ENCODE measurements around the gene KPNA2.

Gene KPNA2

GRCh38 chr17:68029512-68030215 lies 5.9 kb upstream of the KPNA2 start:
- Histone ChIP-seq H3K27ac (replicated peaks) (no peak overlapping the region), H3K27me3 (ENCODE audit: insufficient read depth, poor library complexity, severe bottlenecking) (no peaks in the 10 kb centered on the region), H3K4me3 (replicated peaks; ENCODE audit: insufficient read depth, low read length) (no peak overlapping the region)
- DNase-seq (ENCODE audit: low read depth in 1 of 2, low spot score in 1 of 2): no peak
- TF ChIP-seq GABPA (IDR thresholded peaks at IDR 0.05; ENCODE audit: low read depth) (no peak), SPI1 (IDR thresholded peaks at IDR 0.05; ENCODE audit: borderline replicate concordance, low read depth) (no peak), POLR2AphosphoS5 (IDR thresholded peaks at IDR 0.05; ENCODE audit: low read depth) (no peak), REST (IDR thresholded peaks at IDR 0.05; ENCODE audit: insufficient replicate concordance, low read depth) (no peak)
- TF ChIP-seq, protein P1, sequence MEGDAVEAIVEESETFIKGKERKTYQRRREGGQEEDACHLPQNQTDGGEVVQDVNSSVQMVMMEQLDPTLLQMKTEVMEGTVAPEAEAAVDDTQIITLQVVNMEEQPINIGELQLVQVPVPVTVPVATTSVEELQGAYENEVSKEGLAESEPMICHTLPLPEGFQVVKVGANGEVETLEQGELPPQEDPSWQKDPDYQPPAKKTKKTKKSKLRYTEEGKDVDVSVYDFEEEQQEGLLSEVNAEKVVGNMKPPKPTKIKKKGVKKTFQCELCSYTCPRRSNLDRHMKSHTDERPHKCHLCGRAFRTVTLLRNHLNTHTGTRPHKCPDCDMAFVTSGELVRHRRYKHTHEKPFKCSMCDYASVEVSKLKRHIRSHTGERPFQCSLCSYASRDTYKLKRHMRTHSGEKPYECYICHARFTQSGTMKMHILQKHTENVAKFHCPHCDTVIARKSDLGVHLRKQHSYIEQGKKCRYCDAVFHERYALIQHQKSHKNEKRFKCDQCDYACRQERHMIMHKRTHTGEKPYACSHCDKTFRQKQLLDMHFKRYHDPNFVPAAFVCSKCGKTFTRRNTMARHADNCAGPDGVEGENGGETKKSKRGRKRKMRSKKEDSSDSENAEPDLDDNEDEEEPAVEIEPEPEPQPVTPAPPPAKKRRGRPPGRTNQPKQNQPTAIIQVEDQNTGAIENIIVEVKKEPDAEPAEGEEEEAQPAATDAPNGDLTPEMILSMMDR (IDR thresholded peaks at IDR 0.05; ENCODE audit: insufficient read depth, low read length): no peak

DNA sequence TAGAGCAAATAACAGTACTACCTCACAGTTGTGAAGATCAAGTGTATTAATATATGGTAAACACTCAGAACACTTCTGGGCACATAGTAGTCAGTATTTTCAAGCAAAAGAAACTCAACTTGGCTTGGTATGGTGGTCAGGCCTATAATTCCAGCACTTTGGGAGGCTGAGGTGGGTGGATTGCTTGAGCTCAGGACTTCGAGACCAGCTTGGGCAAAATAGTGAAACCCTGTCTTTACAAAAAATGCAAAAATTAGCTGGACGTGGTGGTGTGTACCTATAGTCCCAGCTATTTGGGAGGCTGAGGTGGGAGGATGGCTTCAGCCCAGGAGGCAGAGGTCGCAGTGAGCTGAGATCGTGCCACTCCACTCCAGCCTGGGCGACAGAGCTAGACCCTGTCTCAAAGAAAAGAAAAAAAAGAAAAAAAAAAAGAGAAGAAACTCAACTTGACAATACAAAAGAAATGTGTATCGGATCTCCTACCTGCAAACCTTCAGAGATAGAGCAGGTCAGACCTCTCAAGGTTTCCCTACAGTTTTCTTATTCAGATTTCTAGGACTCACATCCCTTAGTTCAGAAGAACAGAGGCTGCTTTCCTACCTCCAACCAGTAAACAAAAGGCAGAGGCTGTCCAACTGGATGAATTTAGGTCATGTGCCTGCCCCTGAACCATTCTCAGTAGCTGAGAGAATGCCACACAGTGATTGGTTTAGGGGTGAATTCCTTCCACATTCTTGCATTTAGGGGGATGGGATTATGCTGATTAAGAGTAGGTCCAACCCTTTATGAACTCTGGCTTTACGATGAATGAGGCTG lies 1.7 kb upstream of the KPNA2 start:
- H3K27ac ChIP-seq (replicated peaks): no peak overlapping the region
- DNase-seq (ENCODE audit: low read depth in 1 of 2, low spot score in 1 of 2): no peak
- no peak overlapping the region for H3K4me3 ChIP-seq (replicated peaks; ENCODE audit: insufficient read depth, low read length)
- TF ChIP-seq, protein P1 (IDR thresholded peaks at IDR 0.05; ENCODE audit: insufficient read depth, low read length): no peak
- TF ChIP-seq POLR2AphosphoS5 (IDR thresholded peaks at IDR 0.05; ENCODE audit: low read depth): no peak
- TF ChIP-seq SPI1 (IDR thresholded peaks at IDR 0.05; ENCODE audit: borderline replicate concordance, low read depth): no peak
- TF ChIP-seq REST (IDR thresholded peaks at IDR 0.05; ENCODE audit: insufficient replicate concordance, low read depth): no peak
- TF ChIP-seq GABPA (IDR thresholded peaks at IDR 0.05; ENCODE audit: low read depth): no peak
- H3K27me3 ChIP-seq (ENCODE audit: insufficient read depth, poor library complexity, severe bottlenecking): no peaks in the 10 kb centered on the region

DNA sequence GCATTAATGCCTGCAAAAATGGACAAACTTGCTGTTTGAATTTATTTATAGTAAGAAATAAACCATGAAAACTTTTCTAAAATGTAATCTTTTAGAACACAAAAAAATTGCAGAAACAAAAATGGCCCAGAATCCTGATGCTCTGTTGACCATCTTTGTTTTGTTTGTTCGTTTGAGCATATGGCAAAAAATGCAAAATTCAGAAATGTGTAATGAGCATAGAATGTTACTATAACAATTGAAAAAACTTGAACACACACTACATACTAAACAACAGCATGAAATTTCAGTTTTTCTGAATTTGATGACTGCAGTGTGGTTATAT lies 1.1 kb upstream of the KPNA2 start:
- DNase-seq (ENCODE audit: low read depth in 1 of 2, low spot score in 1 of 2): no peak
- no peak overlapping the region for H3K4me3 ChIP-seq (replicated peaks; ENCODE audit: insufficient read depth, low read length)
- TF ChIP-seq POLR2AphosphoS5 (IDR thresholded peaks at IDR 0.05; ENCODE audit: low read depth) (no peak), SPI1 (IDR thresholded peaks at IDR 0.05; ENCODE audit: borderline replicate concordance, low read depth) (no peak), GABPA (IDR thresholded peaks at IDR 0.05; ENCODE audit: low read depth) (no peak), REST (IDR thresholded peaks at IDR 0.05; ENCODE audit: insufficient replicate concordance, low read depth) (no peak)
- TF ChIP-seq, protein P1 (IDR thresholded peaks at IDR 0.05; ENCODE audit: insufficient read depth, low read length): no peak
- H3K27ac ChIP-seq (replicated peaks): peak overlapping the region; percentile 67
- no peaks in the 10 kb centered on the region for H3K27me3 ChIP-seq (ENCODE audit: insufficient read depth, poor library complexity, severe bottlenecking)

Data from HL-60 (cell line).